H1 (cell line): ENCODE measurements around the gene GIGYF2. TPM values are rescaled to one million over a fixed set of nuclear protein-coding genes. Genes with fewer than 3 reads are reported as not detected.

ENCODE experiments used
- ASH2L ChIP-seq: fragments of 200-600, 300-600 bp; sonication (generic); IDR thresholded peaks from one replicate; pipeline ENCODE4 v1.7.1; 2017; ENCODE audit warnings: low read length
- ATF3 ChIP-seq: IDR thresholded peaks from 2 replicates; pipeline ENCODE4 v1.6.1; 2011; ENCODE audit warnings: low read depth, mild to moderate bottlenecking, low read length; ENCODE audit not compliant: insufficient read depth
- CBX5 ChIP-seq: fragments of 300-800, 300-1000 bp; sonication (generic); IDR thresholded peaks from 2 replicates; pipeline ENCODE4 v1.7.1; 2016; ENCODE audit warnings: antibody characterized with exemption, low read length, low read depth
- CHD7 ChIP-seq: fragments of 300-600 bp; sonication (generic); IDR thresholded peaks from 2 replicates; pipeline ENCODE4 v1.7.1; 2012; ENCODE audit warnings: low read length, moderate library complexity, mild to moderate bottlenecking, inconsistent platforms; ENCODE audit not compliant: insufficient replicate concordance
- FOSL1 ChIP-seq: IDR thresholded peaks from 2 replicates; pipeline ENCODE4 v1.6.1; 2011; ENCODE audit warnings: mild to moderate bottlenecking, low read depth, low read length, moderate library complexity; ENCODE audit not compliant: insufficient read depth
- GABPA ChIP-seq: IDR thresholded peaks from 2 replicates; pipeline ENCODE4 v1.6.1; 2011; ENCODE audit warnings: mild to moderate bottlenecking, low read length, moderate library complexity, borderline replicate concordance; ENCODE audit not compliant: insufficient read depth
- HDAC2 ChIP-seq, 2 experiments: fragments of 300-600 bp in 1 of 2; sonication (generic) in 1 of 2; IDR thresholded peaks; 2 replicates each; pipeline ENCODE4 v1.6.1; 2011 to 2012; ENCODE audit warnings: low read depth in 2 of 2, low read length in 2 of 2, mild to moderate bottlenecking in 2 of 2, moderate library complexity in 2 of 2, borderline replicate concordance in 1 of 2, inconsistent platforms in 1 of 2
- KDM1A ChIP-seq: fragments of 200-600, 300-600 bp; sonication (generic); IDR thresholded peaks from 2 replicates; pipeline ENCODE4 v1.7.1; 2016; ENCODE audit warnings: mild to moderate bottlenecking, low read length, borderline replicate concordance
- NANOG ChIP-seq: IDR thresholded peaks from 2 replicates; pipeline ENCODE4 v1.6.1; 2011; ENCODE audit warnings: low read length, low read depth, mild to moderate bottlenecking, inconsistent platforms; ENCODE audit not compliant: insufficient read depth, poor library complexity, severe bottlenecking
- TEAD4 ChIP-seq: IDR thresholded peaks from 2 replicates; pipeline ENCODE4 v1.6.1; 2012; ENCODE audit warnings: low read depth, low read length, inconsistent platforms, mixed read lengths
- polyA plus RNA-seq, 7 experiments: library from polyadenylated mRNA; depleted of rRNA in 3 of 7; stranded (reverse) in 5 of 7; unstranded in 2 of 7; fragments of >200 nt in 5 of 7; fragments of 200-250 nt in 2 of 7; gene quantifications; 1 replicate in 5 of 7; 2 replicates in 1 of 7; 4 replicates in 1 of 7; pipeline versions ENCODE4 v1.2.1 to v1.2.3, GENCODE V29; 2011 to 2013; ENCODE audit warnings: missing spikeins in 2 of 7, mixed read lengths in 2 of 7
- total RNA-seq: library from RNA; stranded (reverse); fragmentation: NEBNext Ultra II Directional; extraction: Animal tissue kit (Norgen Biotek cat#: 25700); gene quantifications from 2 replicates; pipeline ENCODE4 v1.2.1, GENCODE V29; 2021

Gene GIGYF2
- total and polyA plus RNA-seq, 2 of the 8 experiments (the other 6 are each of a cell fraction or from before 2014, with no cell fraction given) = 22.3 to 62.0 TPM

- TF ChIP-seq CHD7 (no peak), NANOG (no peak), GABPA (no peak), ATF3 (no peak), CBX5 (no peak), HDAC2 (IDR thresholded peaks at IDR 0.05; ENCODE audit: borderline replicate concordance in 1 of 2, low read depth in 2 of 2, low read length in 2 of 2) (no peak), TEAD4 (no peak), ASH2L (no peak), FOSL1 (no peak), KDM1A (no peak)
These were observed 179.9 kb downstream of the GIGYF2 start (continued) for GRCh38 chr2:232876978-232877441.
